NT2/D1 (cell line): ENCODE measurements around the gene OR51B5.

Source experiments
- SUZ12 ChIP-seq: IDR thresholded peaks from 2 replicates; pipeline ENCODE4 v1.6.1; 2011; ENCODE audit not compliant: insufficient read length, insufficient read depth; ENCODE audit errors: extremely low read depth
- YY1 ChIP-seq: IDR thresholded peaks from 2 replicates; pipeline ENCODE4 v1.6.1; 2011; ENCODE audit not compliant: insufficient read length, insufficient read depth
- ZNF274 ChIP-seq: IDR thresholded peaks from 2 replicates; pipeline ENCODE4 v1.6.1; 2011; ENCODE audit warnings: mild to moderate bottlenecking, low read depth, low read length

DNA sequence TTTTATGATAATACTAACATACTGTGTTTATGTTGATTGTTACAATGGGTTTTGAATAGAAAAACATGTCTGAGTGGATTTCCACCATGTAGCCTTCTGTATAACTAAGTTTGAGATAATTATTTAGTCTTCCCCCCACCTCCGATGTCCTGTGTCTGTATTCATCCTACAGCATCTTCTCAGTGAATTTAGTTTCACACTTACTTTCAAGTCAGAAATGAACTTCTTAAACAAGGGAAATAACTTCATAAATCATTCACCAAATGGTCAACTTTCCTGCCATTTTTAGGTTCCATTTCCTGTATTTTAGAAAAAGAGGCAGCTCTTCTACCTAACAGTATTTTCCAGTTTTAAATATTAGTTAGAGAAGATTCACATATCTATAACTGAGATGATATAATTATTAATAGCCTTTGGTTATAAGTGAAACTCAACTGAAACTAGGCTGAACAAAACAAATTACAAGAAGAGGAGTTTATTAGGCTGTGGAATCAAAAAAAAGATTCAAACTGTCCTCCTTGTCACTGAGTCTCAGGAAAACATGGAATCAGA lies 3.5 kb downstream of the OR51B5 start:
- TF ChIP-seq ZNF274: no peak
- TF ChIP-seq YY1: no peak
- no peak for TF ChIP-seq SUZ12
